K562 (cell line): ENCODE results near the gene PRR14. TPM values are rescaled to one million over a fixed set of nuclear protein-coding genes. Genes with fewer than 3 reads are reported as not detected.

Source experiments
- ASH1L ChIP-seq: fragments of 450-650 bp; IDR thresholded peaks from 2 replicates; pipeline ENCODE4 v1.6.1; 2018; ENCODE audit warnings: borderline replicate concordance, mild to moderate bottlenecking, low read depth; ENCODE audit not compliant: partially characterized antibody
- CREB3L1 ChIP-seq: fragments of 450-650 bp; IDR thresholded peaks from 2 replicates; pipeline ENCODE4 v1.6.1; 2014; ENCODE audit warnings: low read depth, mild to moderate bottlenecking, moderate library complexity, borderline replicate concordance
- KAT8 ChIP-seq: fragments of 450-650 bp; IDR thresholded peaks from 2 replicates; pipeline ENCODE4 v1.6.1; 2016; ENCODE audit warnings: low read depth, mild to moderate bottlenecking
- LARP7 ChIP-seq: fragments of 450-650 bp; IDR thresholded peaks from 2 replicates; pipeline ENCODE4 v1.6.1; 2016
- MBD2 ChIP-seq: sonication (generic); IDR thresholded peaks from 2 replicates; pipeline ENCODE4 v1.6.1; 2016; ENCODE audit warnings: low read depth, borderline replicate concordance
- MCM5 ChIP-seq: fragments of 450-650 bp; IDR thresholded peaks from 2 replicates; pipeline ENCODE4 v1.6.1; 2016; ENCODE audit warnings: low read depth
- NFXL1 ChIP-seq: fragments of 450-650 bp; formaldehyde crosslinking; IDR thresholded peaks from 2 replicates; pipeline ENCODE4 v1.4.0; 2021; ENCODE audit warnings: mild to moderate bottlenecking
- PHF20 ChIP-seq: fragments of 450-650 bp; IDR thresholded peaks from 2 replicates; pipeline ENCODE4 v1.6.1; 2018; ENCODE audit not compliant: partially characterized antibody
- PHF8 ChIP-seq: fragments of 200-600 bp; sonication (generic); IDR thresholded peaks from 2 replicates; pipeline ENCODE4 v1.6.1; 2012; ENCODE audit warnings: mixed run types, mild to moderate bottlenecking, inconsistent platforms, low read length, moderate library complexity, borderline replicate concordance
- RBM34 ChIP-seq: fragments of 200-400 bp; formaldehyde crosslinking; IDR thresholded peaks from 2 replicates; pipeline ENCODE4 v1.6.1; 2018; ENCODE audit warnings: low read length, borderline replicate concordance; ENCODE audit not compliant: insufficient read depth
- SRSF7 ChIP-seq: fragments of 200-400 bp; formaldehyde crosslinking; optimal IDR thresholded peaks from 2 replicates; pipeline ENCODE3; 2017; ENCODE audit warnings: mild to moderate bottlenecking, low read depth, low read length
- ZEB2 ChIP-seq: fragments of 450-650 bp; IDR thresholded peaks from 2 replicates; pipeline ENCODE4 v1.6.1; 2016
- polyA plus RNA-seq, 8 experiments: library from polyadenylated mRNA; depleted of rRNA in 4 of 8; stranded (reverse) in 5 of 8; unstranded in 3 of 8; fragments of >200 nt; fragmentation: Nextera tagmentation in 2 of 8; fragmentation: Illumina TruSeq in 1 of 8; extraction: Ambion mirVana in 2 of 8; extraction: Trizol in 1 of 8; gene quantifications; 2 replicates each; pipeline versions ENCODE4 v1.2.1 to v1.2.3, GENCODE V29; 2011 to 2014; ENCODE audit warnings: inconsistent platforms in 1 of 8, missing spikeins in 1 of 8
- total RNA-seq, 7 experiments: library from RNA; depleted of rRNA in 6 of 7; stranded (reverse); fragments of >200 nt in 6 of 7; fragmentation: Illumina TruSeq in 2 of 7; extraction: Trizol in 2 of 7; gene quantifications; 2 replicates each; pipeline versions ENCODE4 v1.2.1 to v1.2.3, GENCODE V29; 2011 to 2021; ENCODE audit warnings: low replicate concordance in 1 of 7
- TF ChIP-seq, protein P1 (sequence below): sonication (generic); formaldehyde crosslinking; IDR thresholded peaks from 2 replicates; pipeline ENCODE4 v1.8.0; 2022; ENCODE audit warnings: missing genetic modification reagents, mild to moderate bottlenecking, borderline replicate concordance
- TF ChIP-seq, protein P2 (sequence below), 2 experiments: IDR thresholded peaks; 2 replicates each; pipeline ENCODE4 v1.6.1; 2011; ENCODE audit warnings: borderline replicate concordance in 1 of 2, control low read depth in 1 of 2, low read depth in 1 of 2, low read length in 1 of 2, mild to moderate bottlenecking in 1 of 2, mixed read lengths in 1 of 2, moderate library complexity in 1 of 2; ENCODE audit not compliant: insufficient read depth in 1 of 2, insufficient read length in 1 of 2, poor library complexity in 1 of 2, severe bottlenecking in 1 of 2; ENCODE audit errors: extremely low read depth in 1 of 2
- TF ChIP-seq, protein P3 (sequence below), 2 experiments: fragments of 450-650 bp; IDR thresholded peaks; 2 replicates each; pipeline ENCODE4 v1.6.1; 2018; ENCODE audit warnings: mild to moderate bottlenecking in 2 of 2, low read depth in 1 of 2; ENCODE audit not compliant: partially characterized antibody in 2 of 2
- TF ChIP-seq, protein P4 (sequence below): fragments of 450-650 bp; IDR thresholded peaks from 2 replicates; pipeline ENCODE4 v1.6.1; 2016; ENCODE audit warnings: antibody characterized with exemption

PRR14 gene
- total and polyA plus RNA-seq, 9 of the 15 experiments (the other 6 are each of a cell fraction or from before 2014, with no cell fraction given), result 2.2 to 63.1 (median 11.5) TPM

DNA sequence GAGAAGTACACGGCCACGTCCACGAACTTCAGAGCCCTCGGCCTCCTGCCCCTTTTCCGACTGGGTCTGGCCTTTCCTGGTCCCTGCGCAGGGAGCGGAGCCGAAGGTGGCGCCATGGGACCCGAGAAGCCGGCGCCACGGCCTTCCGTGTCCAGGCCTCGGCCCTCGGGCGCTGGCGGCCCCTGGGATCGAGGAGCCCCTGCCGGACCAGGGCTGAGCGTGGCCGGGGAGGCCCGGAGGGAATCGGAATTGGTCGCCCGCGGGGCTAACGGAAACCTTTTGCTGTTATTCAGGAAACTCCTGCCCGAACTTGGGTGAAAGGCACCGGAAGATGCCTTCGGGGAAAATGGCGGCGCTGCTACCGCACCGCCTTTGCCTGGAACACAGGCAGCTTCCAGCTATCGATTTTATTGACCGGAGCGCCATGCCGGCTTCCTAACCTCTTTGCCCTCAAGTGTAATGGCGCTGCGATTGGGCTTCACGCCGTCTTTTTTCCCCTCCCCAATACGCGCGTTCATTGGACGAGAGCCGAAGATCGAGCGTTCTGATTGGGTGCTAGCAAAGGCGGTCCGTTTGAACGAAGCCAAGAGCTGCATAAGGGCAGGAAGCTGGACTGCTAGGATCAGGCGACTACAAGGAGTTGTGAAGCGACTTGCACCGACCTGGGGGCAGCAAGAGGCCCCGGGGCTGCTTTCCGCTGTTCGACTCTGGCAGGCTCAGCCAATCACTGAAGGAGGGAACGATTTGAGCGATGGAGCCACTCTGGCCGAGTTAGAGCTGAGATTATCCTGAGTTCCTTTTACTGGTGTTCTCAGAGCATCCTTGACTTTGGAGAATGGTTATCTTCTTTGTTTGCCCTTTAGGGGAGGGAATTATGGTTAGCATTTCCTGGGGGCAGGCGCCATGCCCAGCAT is 40.6 kb upstream of the PRR14 start, which contains the start of gene ZNF689 (continued):
- 0 out of 2 replicates have a peak, but pooled peaks have one; percentile 36 for TF ChIP-seq CREB3L1
- no peak for TF ChIP-seq ZEB2
- no peak for TF ChIP-seq LARP7
- TF ChIP-seq, protein P1, sequence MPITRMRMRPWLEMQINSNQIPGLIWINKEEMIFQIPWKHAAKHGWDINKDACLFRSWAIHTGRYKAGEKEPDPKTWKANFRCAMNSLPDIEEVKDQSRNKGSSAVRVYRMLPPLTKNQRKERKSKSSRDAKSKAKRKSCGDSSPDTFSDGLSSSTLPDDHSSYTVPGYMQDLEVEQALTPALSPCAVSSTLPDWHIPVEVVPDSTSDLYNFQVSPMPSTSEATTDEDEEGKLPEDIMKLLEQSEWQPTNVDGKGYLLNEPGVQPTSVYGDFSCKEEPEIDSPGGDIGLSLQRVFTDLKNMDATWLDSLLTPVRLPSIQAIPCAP (CRISPR knock-in tag), result no peak
- peak; percentile 100 for TF ChIP-seq MBD2
- peak; percentile 100 for TF ChIP-seq ASH1L
- TF ChIP-seq, protein P2, sequence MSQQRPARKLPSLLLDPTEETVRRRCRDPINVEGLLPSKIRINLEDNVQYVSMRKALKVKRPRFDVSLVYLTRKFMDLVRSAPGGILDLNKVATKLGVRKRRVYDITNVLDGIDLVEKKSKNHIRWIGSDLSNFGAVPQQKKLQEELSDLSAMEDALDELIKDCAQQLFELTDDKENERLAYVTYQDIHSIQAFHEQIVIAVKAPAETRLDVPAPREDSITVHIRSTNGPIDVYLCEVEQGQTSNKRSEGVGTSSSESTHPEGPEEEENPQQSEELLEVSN (IDR thresholded peaks at IDR 0.05; ENCODE audit: borderline replicate concordance in 1 of 2, extremely low read depth in 1 of 2, insufficient read depth in 1 of 2, insufficient read length in 1 of 2, low read depth in 1 of 2, low read length in 1 of 2, poor library complexity in 1 of 2, severe bottlenecking in 1 of 2), result peak; percentile 37 to 85
- TF ChIP-seq, protein P3, sequence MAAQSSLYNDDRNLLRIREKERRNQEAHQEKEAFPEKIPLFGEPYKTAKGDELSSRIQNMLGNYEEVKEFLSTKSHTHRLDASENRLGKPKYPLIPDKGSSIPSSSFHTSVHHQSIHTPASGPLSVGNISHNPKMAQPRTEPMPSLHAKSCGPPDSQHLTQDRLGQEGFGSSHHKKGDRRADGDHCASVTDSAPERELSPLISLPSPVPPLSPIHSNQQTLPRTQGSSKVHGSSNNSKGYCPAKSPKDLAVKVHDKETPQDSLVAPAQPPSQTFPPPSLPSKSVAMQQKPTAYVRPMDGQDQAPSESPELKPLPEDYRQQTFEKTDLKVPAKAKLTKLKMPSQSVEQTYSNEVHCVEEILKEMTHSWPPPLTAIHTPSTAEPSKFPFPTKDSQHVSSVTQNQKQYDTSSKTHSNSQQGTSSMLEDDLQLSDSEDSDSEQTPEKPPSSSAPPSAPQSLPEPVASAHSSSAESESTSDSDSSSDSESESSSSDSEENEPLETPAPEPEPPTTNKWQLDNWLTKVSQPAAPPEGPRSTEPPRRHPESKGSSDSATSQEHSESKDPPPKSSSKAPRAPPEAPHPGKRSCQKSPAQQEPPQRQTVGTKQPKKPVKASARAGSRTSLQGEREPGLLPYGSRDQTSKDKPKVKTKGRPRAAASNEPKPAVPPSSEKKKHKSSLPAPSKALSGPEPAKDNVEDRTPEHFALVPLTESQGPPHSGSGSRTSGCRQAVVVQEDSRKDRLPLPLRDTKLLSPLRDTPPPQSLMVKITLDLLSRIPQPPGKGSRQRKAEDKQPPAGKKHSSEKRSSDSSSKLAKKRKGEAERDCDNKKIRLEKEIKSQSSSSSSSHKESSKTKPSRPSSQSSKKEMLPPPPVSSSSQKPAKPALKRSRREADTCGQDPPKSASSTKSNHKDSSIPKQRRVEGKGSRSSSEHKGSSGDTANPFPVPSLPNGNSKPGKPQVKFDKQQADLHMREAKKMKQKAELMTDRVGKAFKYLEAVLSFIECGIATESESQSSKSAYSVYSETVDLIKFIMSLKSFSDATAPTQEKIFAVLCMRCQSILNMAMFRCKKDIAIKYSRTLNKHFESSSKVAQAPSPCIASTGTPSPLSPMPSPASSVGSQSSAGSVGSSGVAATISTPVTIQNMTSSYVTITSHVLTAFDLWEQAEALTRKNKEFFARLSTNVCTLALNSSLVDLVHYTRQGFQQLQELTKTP (IDR thresholded peaks at IDR 0.05; ENCODE audit: low read depth in 1 of 2, partially characterized antibody in 2 of 2), result peak in 1 of 2 experiments; percentile 61
- TF ChIP-seq KAT8, result no peak
- TF ChIP-seq PHF8, result peak; percentile 88
- TF ChIP-seq, protein P4, sequence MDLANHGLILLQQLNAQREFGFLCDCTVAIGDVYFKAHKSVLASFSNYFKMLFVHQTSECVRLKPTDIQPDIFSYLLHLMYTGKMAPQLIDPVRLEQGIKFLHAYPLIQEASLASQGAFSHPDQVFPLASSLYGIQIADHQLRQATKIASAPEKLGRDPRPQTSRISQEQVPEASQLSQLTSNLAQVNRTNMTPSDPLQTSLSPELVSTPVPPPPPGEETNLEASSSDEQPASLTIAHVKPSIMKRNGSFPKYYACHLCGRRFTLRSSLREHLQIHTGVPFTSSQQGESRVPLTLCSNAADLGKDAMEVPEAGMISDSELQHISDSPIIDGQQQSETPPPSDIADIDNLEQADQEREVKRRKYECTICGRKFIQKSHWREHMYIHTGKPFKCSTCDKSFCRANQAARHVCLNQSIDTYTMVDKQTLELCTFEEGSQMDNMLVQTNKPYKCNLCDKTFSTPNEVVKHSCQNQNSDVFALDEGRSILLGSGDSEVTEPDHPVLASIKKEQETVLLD, result no peak
- TF ChIP-seq PHF20, result peak; percentile 79
- no peak for TF ChIP-seq RBM34
- no peak for TF ChIP-seq SRSF7
- no peak for TF ChIP-seq NFXL1
- TF ChIP-seq MCM5, result no peak
